Upper lobe of left lung (tissue), 6 donors: ENCODE data around the gene DYSF. TPM values are rescaled to one million over a fixed set of nuclear protein-coding genes. Genes with fewer than 3 reads are reported as not detected.

ENCODE experiments used
- ATAC-seq, 2 donors: fragments of 200-7000 bp; cut with Tn5 transposase; one replicate each; pipeline ENCODE4 v1.9.1; 2022; ENCODE audit warnings: mild to moderate bottlenecking in 2 of 2, moderate library complexity in 2 of 2; ENCODE audit not compliant: low FRiP score in 2 of 2
- DNase-seq, 2 donors: peaks; one replicate each; pipeline ENCODE4 v3.0.0-alpha.2; 2019 to 2020
- H3K27ac ChIP-seq, 4 donors: fragments of 200-600 bp; sonication (generic); one replicate each; pipeline ENCODE4 v1.5.1; 2016 to 2019
- H3K27me3 ChIP-seq, 4 donors: fragments of 200-600 bp; sonication (generic); one replicate each; pipeline ENCODE4 v1.5.1; 2017 to 2019
- H3K36me3 ChIP-seq, 4 donors: fragments of 200-600 bp; sonication (generic); one replicate each; pipeline ENCODE4 v1.5.1; 2016 to 2019
- H3K4me1 ChIP-seq, 4 donors: fragments of 200-600 bp; sonication (generic); one replicate each; pipeline ENCODE4 v1.5.1; 2018 to 2019
- H3K4me3 ChIP-seq, 4 donors: fragments of 200-600 bp; sonication (generic); one replicate each; pipeline ENCODE4 v1.5.1; 2017 to 2019; ENCODE audit warnings: mild to moderate bottlenecking in 2 of 4, moderate library complexity in 1 of 4
- H3K9me3 ChIP-seq, 4 donors: fragments of 200-600 bp; sonication (generic); one replicate each; pipeline ENCODE4 v1.5.1; 2018 to 2019
- EP300 ChIP-seq, 4 donors: sonication (generic); formaldehyde crosslinking; IDR thresholded peaks; one replicate each; pipeline ENCODE4 v1.5.1; 2017; ENCODE audit warnings: antibody characterized with exemption in 4 of 4, control low read depth in 2 of 4
- POLR2A ChIP-seq, 4 donors: fragments of 450-650 bp; IDR thresholded peaks; one replicate each; pipeline ENCODE4 v1.5.1; 2016 to 2017; ENCODE audit warnings: antibody characterized with exemption in 4 of 4, mild to moderate bottlenecking in 2 of 4
- POLR2AphosphoS5 ChIP-seq, 2 donors: sonication (generic); formaldehyde crosslinking; IDR thresholded peaks; one replicate each; pipeline ENCODE4 v1.5.1; 2017; ENCODE audit warnings: antibody characterized with exemption in 2 of 2
- WGBS, 2 donors: methylation state at CpG; one replicate each; pipeline ENCODE4 v1.1.5; 2017 to 2018; 5-methylcytosine and 5-hydroxymethylcytosine counted together
- total RNA-seq, 6 donors: library from RNA; depleted of rRNA in 4 of 6; stranded (reverse); fragments of >200 nt in 4 of 6; gene quantifications; one replicate each; pipeline versions ENCODE4 v1.1.0 to v1.2.1, GENCODE V29; 2016 to 2021
- TF ChIP-seq, protein P1 (sequence below), 6 experiments: fragments of 450-650 bp in 4 of 6; fragments of 200-600 bp in 2 of 6; sonication (generic) in 2 of 6; IDR thresholded peaks; one replicate each; pipeline ENCODE4 v1.5.1; 2016 to 2019; ENCODE audit warnings: antibody characterized with exemption in 6 of 6
- donor health status: DM: no; HTN: no; CAD: no; lungs with moderate emphysema.
- donor health status: DM: no; HTN: yes; CAD: no; lungs with severe emphysema.

DYSF gene
- total RNA-seq, 6 donors from 2014 or later, result 17.5 to 72.7 (median 42.7) TPM

DNA sequence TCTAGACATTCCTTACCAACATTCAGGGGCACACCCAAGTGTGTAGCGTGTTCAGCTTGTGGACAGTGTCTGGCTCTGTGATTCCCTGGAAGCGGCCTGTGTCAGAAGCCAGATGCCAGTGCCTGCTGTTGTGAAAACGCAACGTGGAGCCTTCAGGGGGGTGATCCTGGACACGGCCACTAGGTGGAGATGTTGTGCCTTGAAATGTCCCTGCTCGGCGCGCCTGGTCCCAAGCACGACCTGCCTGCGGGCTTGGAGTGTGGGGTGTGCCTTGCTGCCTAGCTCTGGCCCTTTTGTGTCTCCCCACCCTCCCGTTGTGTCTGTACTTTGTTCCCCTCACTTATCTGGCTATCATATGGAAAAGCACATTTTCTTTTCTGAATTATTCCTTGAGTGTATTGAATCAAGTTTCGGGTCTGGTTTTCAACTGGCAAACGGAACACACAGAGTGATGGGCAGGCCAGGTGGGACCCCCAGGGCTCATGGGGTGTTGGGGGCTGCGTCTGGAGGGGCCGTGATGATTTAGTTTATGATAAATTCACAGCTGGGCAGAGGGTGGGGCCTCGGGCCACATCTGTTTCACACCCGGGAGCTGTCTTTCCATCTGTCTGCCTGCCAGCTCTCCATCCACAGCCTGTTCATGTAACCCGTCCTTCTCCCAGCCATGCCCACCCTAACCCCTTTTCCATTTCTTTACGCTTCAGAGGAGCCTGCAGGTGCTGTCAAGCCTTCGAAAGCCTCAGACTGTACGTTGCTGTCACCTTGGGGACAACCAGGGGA lies 95.5 kb downstream of the DYSF start:
- peak; percentile 55 to 81 for ATAC-seq
- peak; percentile 69 to 76 for DNase-seq
- no peaks in the 10 kb centered on the region for H3K27me3 ChIP-seq
- H3K27ac ChIP-seq, result no peak overlapping the region
- no peak for TF ChIP-seq POLR2A (IDR thresholded peaks at IDR 0.05)
- TF ChIP-seq, protein P1, sequence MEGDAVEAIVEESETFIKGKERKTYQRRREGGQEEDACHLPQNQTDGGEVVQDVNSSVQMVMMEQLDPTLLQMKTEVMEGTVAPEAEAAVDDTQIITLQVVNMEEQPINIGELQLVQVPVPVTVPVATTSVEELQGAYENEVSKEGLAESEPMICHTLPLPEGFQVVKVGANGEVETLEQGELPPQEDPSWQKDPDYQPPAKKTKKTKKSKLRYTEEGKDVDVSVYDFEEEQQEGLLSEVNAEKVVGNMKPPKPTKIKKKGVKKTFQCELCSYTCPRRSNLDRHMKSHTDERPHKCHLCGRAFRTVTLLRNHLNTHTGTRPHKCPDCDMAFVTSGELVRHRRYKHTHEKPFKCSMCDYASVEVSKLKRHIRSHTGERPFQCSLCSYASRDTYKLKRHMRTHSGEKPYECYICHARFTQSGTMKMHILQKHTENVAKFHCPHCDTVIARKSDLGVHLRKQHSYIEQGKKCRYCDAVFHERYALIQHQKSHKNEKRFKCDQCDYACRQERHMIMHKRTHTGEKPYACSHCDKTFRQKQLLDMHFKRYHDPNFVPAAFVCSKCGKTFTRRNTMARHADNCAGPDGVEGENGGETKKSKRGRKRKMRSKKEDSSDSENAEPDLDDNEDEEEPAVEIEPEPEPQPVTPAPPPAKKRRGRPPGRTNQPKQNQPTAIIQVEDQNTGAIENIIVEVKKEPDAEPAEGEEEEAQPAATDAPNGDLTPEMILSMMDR (IDR thresholded peaks at IDR 0.05), result peak; percentile 75 to 93 (median 87)
- H3K4me3 ChIP-seq, result no peak overlapping the region
- H3K4me1 ChIP-seq, result peaks cover 0 to 14% (median 12%) of the 10 kb centered on the region in 4 donors
- peaks cover 0 to 42% (median 5%) of the 10 kb centered on the region in 4 donors for H3K36me3 ChIP-seq
- WGBS, 2 donors, result 66 to 68% methylated on average over 16 to 21 of the region's 21 CpGs
- no peaks in the 10 kb centered on the region for H3K9me3 ChIP-seq

DNA sequence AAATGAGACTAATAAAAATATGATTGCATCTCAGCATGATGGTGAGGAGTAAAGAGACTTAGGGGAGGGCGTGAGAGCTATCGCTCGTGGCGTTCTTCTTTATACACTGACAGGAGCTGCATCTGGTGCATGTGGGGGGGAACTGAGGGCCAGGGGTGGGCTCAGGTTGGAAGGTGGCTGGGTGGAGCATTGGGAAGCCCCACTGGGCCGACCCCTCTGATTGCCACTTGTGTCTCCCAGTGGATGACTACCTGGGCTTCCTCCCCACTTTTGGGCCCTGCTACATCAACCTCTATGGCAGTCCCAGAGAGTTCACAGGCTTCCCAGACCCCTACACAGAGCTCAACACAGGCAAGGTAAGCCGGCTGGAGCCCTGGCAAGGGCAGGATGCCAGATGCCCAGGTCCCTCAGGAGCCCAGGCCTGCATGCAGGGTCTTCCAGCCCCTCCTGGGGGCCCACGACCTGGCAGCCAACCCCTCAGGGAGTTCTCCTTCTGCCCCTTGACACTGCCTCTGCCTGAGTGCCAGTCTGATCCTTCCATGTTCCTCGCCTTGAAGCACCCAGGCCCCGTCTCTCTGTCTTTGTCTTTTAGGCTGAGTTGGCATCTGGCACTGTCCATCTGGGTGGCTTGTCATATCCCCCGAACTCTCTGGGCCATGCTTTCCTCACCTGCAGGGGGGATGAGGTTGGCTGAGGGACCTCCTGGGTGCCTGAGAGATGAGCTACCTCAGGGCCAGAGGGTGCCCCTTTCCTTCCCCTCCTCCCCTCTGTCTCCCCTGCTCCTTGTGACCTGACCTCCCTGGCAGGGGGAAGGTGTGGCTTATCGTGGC lies 97.7 kb downstream of the DYSF start:
- H3K4me3 ChIP-seq, result no peak overlapping the region
- TF ChIP-seq, protein P1 (IDR thresholded peaks at IDR 0.05), result no peak
- TF ChIP-seq POLR2AphosphoS5 (IDR thresholded peaks at IDR 0.05) (no peak), EP300 (IDR thresholded peaks at IDR 0.05) (no peak), POLR2A (IDR thresholded peaks at IDR 0.05) (no peak)
- no peak for DNase-seq
- peaks cover 0 to under 1% (median under 1%) of the 10 kb centered on the region in 4 donors for H3K4me1 ChIP-seq
- H3K27ac ChIP-seq, result no peak overlapping the region
- peaks cover 0 to 62% (median 18%) of the 10 kb centered on the region in 4 donors for H3K36me3 ChIP-seq
- WGBS, 2 donors, result 91 to 95% methylated on average over 9 to 11 of the region's 11 CpGs
- no peaks in the 10 kb centered on the region for H3K9me3 ChIP-seq
- no peaks in the 10 kb centered on the region for H3K27me3 ChIP-seq
- no peak for ATAC-seq

DNA sequence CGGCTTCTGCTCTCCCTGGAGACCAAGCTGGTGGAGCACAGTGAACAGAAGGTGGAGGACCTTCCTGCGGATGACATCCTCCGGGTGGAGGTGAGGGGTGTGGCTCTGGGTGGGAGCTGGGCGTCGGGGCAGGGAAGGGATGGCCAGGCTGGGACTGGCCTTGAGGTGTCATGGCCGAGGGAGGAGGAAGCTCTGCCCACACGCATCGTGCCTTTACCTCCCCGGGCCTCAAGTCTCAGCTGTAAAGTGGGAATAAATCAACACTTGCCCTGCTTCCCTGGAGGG lies 98.2 kb downstream of the DYSF start:
- no peaks in the 10 kb centered on the region for H3K9me3 ChIP-seq
- DNase-seq (no peak), ATAC-seq (no peak)
- WGBS, 2 donors, result 85 to 93% methylated on average over 9 of the region's 9 CpGs
- no peak overlapping the region for H3K4me3 ChIP-seq
- H3K27ac ChIP-seq, result no peak overlapping the region
- H3K4me1 ChIP-seq, result no peaks in the 10 kb centered on the region
- TF ChIP-seq EP300 (IDR thresholded peaks at IDR 0.05) (no peak), POLR2AphosphoS5 (IDR thresholded peaks at IDR 0.05) (no peak), POLR2A (IDR thresholded peaks at IDR 0.05) (no peak)
- TF ChIP-seq, protein P1 (IDR thresholded peaks at IDR 0.05), result no peak
- peaks cover 0 to 66% (median 21%) of the 10 kb centered on the region in 4 donors for H3K36me3 ChIP-seq
- H3K27me3 ChIP-seq, result no peaks in the 10 kb centered on the region

DNA sequence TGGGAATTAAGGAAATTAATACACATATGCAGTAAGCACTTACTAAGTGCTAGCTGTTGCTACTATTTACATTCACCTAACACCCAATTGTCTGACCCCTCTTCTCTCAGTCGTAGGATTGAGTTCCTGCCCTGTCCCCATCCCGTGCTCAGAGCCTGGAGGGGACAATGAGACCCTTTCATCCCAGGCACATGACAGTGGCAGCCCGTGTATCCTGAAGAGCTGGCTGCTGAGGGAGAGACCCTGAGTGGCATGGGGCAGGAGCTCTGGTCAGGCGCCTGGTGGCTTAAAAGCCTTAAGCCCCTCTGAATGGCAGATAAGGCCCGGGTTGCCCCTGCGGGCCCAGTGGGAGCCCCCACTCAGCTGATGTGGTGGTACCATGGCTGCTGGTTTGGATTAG lies 99.0 kb downstream of the DYSF start:
- peaks cover 0 to 61% (median 21%) of the 10 kb centered on the region in 4 donors for H3K36me3 ChIP-seq
- WGBS, 2 donors, result 86 to 90% methylated on average over 3 to 5 of the region's 6 CpGs
- H3K4me3 ChIP-seq, result no peak overlapping the region
- H3K4me1 ChIP-seq, result no peaks in the 10 kb centered on the region
- no peaks in the 10 kb centered on the region for H3K27me3 ChIP-seq
- H3K9me3 ChIP-seq, result no peaks in the 10 kb centered on the region
- ATAC-seq (no peak), DNase-seq (no peak)
- H3K27ac ChIP-seq, result no peak overlapping the region
- TF ChIP-seq EP300 (IDR thresholded peaks at IDR 0.05), result no peak
- TF ChIP-seq, protein P1 (IDR thresholded peaks at IDR 0.05), result no peak
- no peak for TF ChIP-seq POLR2AphosphoS5 (IDR thresholded peaks at IDR 0.05)
- TF ChIP-seq POLR2A (IDR thresholded peaks at IDR 0.05), result no peak
